NB4 (cell line): ENCODE measurements around the gene PCP4L1.

Experiments used
- TF ChIP-seq, protein P1 (sequence below): IDR thresholded peaks from one replicate; pipeline ENCODE4 v1.5.1; 2012; ENCODE audit warnings: low read depth, low read length
- TF ChIP-seq, protein P2 (sequence below): IDR thresholded peaks from 2 replicates; pipeline ENCODE4 v1.6.1; 2011; ENCODE audit warnings: low read depth, low read length

DNA sequence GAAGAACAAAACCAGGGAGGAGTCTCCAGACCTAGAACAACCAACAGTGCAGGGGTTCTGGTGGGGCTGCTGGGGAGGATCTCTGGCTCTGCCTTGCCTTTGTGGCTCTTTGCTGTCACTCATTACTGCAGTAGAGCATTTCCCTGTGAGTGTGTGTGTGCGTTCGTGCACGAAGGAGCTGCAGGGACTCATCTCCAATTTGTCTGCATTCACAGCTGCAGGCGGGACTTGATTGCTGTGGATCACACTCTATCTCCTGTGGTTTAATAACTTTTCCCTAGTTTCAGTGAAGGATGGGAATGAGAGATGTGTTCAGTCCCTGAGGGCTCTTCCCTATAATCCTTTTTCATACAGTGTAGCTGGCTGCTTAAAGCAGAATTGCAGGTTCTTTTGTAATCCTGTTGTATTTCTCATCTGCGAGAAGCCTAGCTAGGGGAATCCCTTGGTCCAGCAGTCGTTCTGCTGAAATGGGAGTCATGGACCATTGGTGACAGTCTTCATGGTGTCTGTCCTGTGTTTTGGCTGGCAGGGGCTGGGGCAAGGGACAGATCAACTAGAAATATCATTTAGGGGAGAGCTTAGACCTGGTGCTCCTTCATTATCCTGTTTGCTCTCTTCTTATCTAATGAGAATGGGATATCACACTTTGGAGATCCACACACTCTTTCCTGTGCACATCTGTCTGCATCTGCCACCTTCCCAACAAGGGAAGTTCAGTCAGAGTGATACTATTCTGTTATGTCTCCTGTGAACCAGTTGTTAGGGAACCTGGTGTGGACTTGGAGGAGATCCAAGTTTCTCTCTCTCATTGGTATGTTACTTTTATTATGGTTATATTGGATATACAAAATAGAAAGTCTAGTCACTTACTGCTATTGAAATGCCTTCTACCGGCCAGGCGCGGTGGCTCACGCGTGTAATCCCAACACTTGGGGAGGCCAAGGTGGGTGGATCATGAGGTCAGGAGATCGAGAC, 3.0 kb downstream of the PCP4L1 start:
- TF ChIP-seq, protein P1, sequence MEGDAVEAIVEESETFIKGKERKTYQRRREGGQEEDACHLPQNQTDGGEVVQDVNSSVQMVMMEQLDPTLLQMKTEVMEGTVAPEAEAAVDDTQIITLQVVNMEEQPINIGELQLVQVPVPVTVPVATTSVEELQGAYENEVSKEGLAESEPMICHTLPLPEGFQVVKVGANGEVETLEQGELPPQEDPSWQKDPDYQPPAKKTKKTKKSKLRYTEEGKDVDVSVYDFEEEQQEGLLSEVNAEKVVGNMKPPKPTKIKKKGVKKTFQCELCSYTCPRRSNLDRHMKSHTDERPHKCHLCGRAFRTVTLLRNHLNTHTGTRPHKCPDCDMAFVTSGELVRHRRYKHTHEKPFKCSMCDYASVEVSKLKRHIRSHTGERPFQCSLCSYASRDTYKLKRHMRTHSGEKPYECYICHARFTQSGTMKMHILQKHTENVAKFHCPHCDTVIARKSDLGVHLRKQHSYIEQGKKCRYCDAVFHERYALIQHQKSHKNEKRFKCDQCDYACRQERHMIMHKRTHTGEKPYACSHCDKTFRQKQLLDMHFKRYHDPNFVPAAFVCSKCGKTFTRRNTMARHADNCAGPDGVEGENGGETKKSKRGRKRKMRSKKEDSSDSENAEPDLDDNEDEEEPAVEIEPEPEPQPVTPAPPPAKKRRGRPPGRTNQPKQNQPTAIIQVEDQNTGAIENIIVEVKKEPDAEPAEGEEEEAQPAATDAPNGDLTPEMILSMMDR: no peak
- TF ChIP-seq, protein P2, sequence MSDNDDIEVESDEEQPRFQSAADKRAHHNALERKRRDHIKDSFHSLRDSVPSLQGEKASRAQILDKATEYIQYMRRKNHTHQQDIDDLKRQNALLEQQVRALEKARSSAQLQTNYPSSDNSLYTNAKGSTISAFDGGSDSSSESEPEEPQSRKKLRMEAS: no peak
